Right ventricle myocardium inferior (tissue), 1 donor: Measurements from ENCODE around the gene SINHCAF. TPM values are rescaled to one million over a fixed set of nuclear protein-coding genes. Genes with fewer than 3 reads are reported as not detected.
"Not testable (repeated sequence)": the region's sequence is repeated elsewhere in the genome, so short reads cannot be mapped to it uniquely, and the experiment has no call there.

Source experiments
- ATAC-seq: fragments of 200-7000 bp; cut with Tn5 transposase; one replicate; pipeline ENCODE4 v1.9.1; 2020; ENCODE audit warnings: mild to moderate bottlenecking, moderate library complexity
- DNase-seq: peaks from one replicate; pipeline ENCODE4 v3.0.0; 2021; ENCODE audit errors: missing footprints
- intact Hi-C: fragments of 100-400 bp; cut with DNase I; formaldehyde crosslinking; loops from one replicate; pipeline ENCODE4 v1.11.0; 2022
- long read RNA-seq: library from polyadenylated mRNA; unstranded; transcript quantifications from one replicate; pipeline ENCODE4 v2.0.0, GENCODE V29; 2021
- total RNA-seq: library from RNA; stranded (reverse); fragmentation: NEBNext Ultra II Directional; extraction: Animal tissue kit (Norgen Biotek cat#: 25700); gene quantifications from one replicate; pipeline ENCODE4 v1.2.1, GENCODE V29; 2021
- donor health status: DM: no; HTN: yes; CAD: no; lungs with severe emphysema.

The SINHCAF gene, protein sequence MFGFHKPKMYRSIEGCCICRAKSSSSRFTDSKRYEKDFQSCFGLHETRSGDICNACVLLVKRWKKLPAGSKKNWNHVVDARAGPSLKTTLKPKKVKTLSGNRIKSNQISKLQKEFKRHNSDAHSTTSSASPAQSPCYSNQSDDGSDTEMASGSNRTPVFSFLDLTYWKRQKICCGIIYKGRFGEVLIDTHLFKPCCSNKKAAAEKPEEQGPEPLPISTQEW
- total RNA-seq, result 9.1 TPM
- long read RNA-seq, partial matches to known transcripts, result 0 of 6 reads
- long read RNA-seq, other reads (novel, unspliced or antisense), result 0 of 6 reads

DNA sequence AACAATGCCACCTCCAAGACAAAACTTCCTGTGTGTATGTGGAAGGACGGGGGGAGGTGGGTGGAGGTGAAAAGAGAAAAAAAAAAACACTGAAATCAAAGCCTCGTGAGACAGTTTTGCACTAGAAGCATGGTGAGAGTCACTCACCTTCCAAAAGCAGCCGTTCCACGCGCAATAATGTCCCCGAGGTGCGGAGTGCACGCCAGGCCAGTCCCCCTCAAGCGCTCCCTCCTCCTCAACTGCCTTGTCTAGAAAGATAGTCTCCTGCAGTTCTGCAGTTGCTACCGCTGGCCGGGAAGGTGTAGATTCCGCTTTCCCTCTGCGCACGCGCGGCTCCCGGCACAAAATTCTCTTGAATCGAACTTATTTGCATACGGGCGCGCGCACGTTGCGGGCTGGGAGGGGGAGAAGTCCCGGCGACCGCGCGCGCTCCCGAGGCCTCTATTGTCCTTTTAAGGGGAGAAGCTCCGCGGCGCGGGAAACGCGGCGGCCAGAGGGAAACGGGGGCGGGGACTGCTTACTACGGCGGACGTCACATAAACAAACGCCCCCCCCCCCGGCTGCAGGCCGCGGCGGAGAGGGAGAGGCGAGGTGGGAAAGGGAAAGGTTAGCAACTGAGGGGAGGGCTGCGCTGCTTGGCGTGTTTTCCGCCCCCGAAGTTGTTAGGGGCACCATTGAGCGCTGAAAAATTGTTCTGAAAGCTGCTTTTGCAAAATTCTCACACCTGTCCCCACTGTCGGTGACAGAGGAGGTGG lies at the start of gene SINHCAF:
Gene SINHCAF, minus strand, starts transcription at position 274 of the 755 bp plus-strand sequence. CDS start 27,946 bp downstream, outside the sequence.
- ATAC-seq (peak; percentile 95), DNase-seq (peak; percentile 100)
- intact Hi-C loops, result no loop called here

DNA sequence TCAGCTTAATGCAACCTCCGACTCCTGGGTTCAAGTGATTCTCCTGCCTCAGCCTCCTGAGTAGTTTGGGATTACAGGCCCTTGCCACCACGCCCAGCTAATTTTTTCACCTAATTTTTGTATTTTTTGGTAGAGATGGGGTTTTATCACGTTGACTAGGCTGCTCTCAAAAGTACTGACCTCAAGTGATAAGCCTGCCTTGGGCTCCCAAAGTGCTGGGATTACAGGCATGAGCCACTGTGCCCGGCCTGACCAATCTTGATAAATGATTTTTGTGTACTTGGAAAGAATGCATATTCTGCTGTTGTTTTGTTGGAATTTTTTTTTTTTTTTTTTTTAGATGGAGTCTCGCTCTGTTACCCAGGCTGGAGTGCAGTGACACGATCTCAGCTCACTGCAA lies 49.5 kb upstream of the SINHCAF start:
- ATAC-seq, DNase-seq, intact Hi-C loops: not testable (repeated sequence)

DNA sequence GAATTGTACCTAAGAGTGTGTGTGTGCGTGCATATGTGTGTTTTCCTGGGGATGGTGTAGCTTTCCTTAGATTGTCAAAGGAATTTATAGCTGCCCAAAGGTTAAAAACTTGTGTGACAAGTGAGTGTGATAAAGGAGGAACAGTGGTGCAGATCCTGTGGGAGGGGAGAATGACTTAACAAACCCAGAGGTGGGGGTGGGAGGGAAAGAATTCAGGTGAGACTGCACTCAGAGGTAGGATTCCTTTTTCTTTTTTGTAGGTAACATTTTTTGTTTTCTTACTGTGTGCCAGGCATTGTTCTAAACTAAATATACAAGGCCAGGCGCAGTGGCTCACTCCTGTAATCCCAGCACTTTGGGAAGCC lies 45.3 kb upstream of the SINHCAF start:
- intact Hi-C loops, result no loop called here
- DNase-seq (no peak), ATAC-seq (no peak)

DNA sequence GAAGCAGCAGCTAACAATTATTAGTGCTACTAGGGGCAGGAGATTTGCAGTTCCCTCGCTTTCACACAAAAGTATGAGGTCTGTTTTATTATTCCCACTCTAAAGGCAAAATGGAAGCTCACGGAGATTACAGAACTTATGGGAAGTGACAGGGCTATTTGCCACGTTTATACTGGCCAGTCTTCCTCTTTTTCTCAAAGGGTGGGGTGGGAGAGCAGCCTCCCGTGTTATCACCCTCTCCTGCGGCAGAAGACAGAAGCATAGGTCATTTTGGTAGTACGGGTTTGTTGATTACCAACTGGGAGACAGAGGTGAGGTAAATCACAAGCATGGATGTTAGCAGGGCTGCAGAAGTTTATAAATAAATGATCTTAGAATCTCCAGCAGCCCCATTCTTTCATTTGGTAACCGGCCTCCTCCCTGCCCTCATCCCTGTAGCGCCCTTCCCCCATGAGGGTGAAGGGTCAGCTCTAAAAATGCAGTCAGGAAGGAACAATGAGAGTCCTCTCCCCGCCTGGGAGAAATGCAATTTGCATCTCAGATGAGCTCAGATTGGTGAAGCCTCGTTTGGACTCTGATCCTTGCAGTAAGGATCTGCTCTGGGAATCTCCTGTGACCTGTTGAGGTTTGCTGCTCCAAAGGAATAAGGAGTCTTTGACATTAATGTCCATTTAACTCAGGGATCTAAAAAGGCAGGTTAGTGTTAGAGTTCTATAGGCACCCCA lies 44.7 kb upstream of the SINHCAF start:
- ATAC-seq (peak; percentile 10), DNase-seq (no peak)
- intact Hi-C loops, result no loop called here

DNA sequence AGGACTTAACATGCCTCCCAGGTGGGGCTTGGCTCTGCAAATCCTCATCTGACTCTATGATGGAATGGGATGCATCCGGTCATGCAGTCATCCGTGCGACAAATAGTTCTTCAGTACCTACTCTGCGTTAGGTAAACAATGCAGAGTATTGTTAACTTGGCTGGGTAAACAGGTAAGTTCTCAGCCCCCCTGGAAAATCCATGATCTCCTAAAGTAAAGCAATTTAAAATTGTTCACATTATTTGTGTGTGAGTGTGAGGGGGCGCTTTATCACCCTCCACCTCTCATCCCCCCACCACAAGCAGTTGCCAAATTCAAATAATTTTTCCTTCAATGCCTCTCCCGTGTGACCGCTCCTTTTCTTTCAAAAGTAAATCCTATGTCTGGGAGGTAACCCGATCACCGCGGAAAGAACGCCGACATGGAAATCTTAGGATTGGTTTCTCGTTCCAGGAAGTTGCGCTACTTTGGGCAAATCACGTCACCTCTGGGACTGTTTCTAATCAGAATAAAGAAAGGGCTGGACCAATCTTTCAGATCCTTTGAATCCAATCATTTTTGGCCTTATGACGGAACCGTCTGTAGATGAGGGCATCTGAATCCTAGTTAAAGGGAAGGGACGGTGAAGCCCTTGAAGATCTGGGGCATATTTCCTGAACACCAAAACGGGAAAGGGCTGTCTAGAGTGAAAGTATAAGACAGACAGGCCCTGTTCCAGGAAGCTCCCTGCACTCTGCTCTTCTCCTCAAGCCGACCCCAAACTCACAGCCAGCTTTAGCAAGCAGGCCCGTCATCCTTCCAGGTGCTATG lies 44.0 kb upstream of the SINHCAF start:
- peak; percentile 67 for ATAC-seq
- no peak for DNase-seq
- intact Hi-C loops, result no loop called here

DNA sequence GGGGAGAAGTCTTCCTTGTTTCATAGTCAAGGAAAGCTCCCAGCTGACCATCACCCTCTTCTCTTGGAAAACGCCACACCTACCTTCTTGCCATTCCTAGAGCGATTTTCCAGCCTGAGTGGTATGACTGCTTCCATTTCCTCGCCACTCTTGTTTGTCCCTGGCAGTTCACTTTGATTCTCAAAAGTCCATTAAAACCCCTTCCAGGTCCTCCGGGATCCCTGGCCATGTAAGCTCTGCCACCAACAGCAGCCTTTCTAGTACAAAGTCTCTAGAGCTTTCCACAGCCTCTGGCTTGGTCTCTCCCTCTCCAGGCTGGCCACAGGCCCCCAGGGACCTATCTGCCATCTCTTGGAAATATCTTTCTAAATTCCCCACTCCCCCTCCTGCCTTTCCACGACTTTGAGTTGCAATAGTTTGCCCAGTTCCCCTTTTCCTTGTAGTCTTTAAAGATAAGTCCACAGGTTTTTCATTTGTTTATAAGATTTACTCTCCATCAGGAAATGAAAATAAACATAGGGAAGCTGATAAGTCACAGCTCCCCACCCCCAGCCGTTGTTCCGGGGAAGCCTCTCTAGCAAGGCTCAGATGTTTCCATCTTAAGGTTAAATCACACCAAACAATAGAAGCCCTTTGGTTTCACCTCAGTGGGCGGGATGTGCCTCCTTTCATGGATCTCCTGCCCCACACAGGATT lies 42.9 kb upstream of the SINHCAF start:
- DNase-seq (no peak), ATAC-seq (no peak)
- intact Hi-C loops, result no loop called here

DNA sequence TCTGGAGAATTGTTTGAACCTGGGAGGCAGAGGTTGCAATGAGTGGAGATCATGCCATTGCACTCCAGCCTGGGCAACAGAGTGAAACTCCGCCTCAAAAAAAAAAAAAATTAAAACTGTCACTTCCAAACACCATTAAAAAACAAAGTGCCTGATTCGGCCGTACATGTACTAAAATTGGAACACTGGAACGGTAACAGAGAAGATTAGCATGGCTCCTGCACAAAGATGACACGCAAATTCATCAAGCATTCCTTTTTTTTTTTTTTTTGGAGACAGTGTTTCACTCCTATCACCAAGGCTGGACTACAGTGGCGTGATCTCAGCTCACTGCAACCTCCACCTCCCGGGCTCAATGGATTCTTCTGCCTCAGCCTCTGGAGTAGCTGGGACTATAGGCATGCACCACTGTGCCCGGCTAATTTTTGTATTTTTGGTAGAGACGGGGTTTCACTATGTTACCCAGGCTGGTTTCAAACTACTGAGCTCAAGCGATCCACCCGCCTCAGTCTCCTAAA lies 40.2 kb upstream of the SINHCAF start:
- DNase-seq, result no peak
- intact Hi-C loops, result no loop called here

DNA sequence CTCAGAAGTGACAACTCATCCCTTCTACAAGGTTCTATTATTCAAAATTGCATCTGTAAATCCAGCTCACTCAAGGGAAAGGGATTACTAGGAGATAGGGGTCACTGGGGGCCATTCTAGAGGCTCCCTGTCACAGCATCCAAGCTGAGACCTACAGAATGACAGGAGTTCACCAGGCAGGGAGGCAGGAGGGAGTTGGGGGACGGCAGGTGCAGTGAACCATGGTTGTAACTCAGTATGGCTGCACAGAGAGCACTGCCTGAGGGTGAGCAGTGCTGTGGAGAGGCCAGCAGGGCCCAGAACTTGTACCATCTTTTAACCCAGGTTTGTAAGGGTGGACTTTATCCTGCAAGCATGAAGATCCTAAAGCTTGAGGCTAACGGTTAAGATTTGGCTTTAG lies 37.9 kb upstream of the SINHCAF start:
- intact Hi-C loops, result no loop called here
- no peak for ATAC-seq
- no peak for DNase-seq

More for the DNA sequence above, 40.2 kb upstream of the SINHCAF start:
- no peak for ATAC-seq

DNA sequence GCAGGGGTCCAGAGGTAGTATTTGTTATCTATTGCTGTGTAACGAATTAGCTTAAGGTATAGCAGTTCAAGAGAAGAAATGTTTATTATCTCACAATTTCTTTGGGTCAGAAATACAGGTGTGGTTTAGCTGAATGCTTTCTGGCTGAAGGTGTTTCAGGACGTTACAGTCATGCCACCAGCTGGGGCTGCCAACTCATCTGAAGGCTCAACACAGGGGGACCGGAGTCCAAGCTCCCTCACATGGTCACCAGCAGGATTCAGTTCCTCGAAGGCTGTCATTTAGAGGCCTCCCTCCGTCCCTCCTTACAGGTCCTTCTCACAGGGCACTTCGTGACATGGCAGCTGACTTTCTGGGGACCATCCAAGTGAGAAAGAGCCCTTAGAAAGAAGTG lies 37.5 kb upstream of the SINHCAF start:
- intact Hi-C loops, result no loop called here
- no peak for DNase-seq
- no peak for ATAC-seq

DNA sequence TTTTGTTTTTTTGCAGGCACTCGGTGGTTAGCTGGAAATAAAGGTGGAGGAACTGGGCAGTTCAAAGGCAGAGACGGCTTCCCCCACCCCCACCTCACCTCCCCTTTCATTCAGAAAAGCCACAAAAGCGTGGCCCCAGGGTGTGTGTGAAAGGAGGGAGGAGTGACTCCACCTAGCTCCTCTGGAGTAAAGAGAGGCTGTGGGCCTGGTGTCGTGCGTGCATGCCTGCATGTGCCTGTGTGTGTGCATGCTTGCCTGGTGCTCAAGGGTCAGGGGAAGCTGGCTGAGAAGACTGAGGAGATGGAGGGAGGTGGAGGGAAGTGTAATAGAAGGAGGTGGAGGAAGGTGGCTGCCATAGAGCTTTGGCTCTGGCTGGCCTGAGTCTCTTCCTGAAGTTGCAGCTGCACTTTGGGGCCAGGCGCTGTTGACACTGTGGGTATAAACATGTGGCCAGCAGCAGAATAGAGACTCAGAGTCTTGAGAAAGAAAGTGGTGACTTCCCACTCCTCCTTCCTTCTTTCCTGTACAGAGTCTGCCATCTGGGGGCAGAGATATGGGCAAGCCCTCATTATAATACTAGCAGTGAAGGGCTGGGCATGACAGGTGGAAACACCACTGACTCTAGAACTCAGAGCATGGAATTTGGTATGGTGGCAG lies 36.9 kb upstream of the SINHCAF start:
- DNase-seq (no peak), ATAC-seq (peak; percentile 48)
- intact Hi-C loops, result no loop called here

DNA sequence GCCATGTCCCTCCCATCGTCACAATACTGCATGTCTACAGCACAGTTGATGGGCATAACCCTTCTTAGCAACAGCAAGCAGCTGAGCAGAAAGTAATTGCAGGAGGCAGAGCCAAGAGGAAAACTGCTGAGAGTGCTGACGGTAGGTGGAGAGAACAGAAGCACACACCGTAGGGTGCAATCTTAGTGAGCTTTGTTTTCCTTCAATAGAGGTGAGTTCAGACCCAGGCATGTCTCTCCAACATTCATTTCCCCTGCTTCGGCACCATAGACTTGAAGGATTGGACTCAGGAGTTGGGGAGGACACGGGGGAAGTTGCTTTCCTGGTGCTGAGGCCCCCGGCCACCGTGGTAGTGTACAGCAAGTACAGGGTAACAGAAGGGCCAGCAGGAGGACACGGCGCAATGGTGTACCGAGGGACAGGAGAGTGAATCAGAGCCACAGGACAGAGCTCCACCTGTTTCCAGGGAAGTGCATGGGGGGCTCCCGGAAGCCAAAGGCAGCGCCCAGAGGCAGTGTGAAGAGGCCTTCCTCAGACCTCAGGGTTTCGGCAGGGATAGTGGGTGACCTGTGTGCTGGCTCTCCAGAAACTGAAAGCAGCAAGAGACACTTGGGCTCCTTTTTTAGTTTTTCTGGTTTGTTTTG lies 36.3 kb upstream of the SINHCAF start:
- intact Hi-C loops, result no loop called here
- DNase-seq, result no peak
- no peak for ATAC-seq

DNA sequence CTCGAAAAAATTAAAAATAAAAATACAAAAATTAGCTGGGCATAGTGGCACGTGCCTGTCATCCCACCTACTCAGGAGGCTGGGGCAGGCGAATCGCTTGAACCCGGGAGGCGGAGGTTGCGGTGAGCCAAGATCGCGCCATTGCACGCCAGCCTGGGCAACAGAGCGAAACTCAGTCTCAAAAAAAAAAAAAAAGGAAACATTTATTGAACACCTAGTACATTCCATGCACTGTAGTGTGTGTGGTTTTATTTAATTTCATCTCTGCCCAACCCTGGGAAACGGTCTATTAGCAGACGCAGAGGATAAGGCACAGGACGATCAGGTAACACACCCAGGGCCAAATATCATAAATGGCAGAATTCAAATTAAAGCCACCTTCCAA lies 35.8 kb upstream of the SINHCAF start:
- no peak for DNase-seq
- intact Hi-C loops, result no loop called here
- ATAC-seq, result no peak

DNA sequence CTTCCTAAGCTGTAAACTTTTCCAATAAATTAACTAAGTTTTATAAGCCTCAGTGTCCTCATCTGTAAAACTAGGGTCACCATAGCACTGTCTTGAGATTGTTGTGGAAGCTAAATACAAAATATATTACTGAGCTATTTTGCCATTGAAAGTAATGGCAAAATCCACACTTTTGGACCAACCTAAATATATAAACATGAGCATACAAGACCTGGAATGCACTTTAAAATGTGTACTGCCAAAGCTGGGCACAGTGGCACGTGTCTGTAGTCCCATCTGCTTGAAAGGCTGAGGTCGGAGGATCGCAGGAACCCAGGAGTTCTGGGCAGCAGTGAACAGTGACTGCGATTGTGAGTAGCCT lies 29.8 kb upstream of the SINHCAF start:
- DNase-seq (no peak), ATAC-seq (no peak)
- intact Hi-C loops, result no loop called here

DNA sequence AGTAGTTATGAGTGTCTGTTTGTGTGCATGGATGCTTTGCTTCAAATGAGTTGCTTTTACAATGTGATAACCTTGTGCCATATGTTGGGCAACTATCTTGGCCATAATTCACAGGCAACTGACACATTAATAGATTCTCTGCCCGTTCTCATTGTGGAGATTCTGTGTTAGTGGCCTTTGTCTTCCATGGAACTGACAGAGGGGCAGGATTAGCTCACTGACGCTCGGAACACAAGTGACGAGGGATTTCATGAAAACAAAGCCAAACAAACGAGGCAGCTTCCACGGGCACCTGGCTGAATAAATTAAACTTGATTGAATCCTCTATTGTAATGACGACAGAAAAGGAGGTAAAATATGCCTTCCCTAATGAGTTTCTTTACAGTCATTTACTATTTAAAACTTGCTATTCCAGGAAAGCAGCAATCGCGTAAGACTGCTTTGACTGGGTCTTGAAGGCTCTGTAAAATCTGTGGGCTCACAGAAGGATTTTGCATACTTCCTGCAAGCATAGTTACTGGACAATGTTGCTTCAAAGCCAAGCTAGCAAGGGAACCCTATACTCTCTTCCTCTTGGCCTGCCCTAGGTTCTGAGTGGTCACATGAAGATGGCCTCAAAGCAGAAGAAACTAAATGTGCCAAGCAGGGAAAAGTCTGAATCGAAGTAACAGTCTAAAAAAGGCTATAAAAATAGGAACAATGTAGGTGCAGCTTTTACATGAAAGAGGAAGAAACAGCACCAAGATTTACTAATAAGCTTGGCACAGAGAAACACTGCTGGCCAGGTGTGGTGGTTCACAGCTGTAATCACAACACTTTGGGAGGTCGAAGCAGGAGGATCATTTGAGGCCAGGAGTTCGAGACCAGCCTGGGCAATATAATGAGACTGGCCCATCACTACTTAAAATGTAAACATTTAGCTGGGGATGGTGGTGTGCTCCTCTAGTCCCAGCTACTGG lies 28.1 kb upstream of the SINHCAF start:
- intact Hi-C loops, result no loop called here
- peak; percentile 44 for ATAC-seq

DNA sequence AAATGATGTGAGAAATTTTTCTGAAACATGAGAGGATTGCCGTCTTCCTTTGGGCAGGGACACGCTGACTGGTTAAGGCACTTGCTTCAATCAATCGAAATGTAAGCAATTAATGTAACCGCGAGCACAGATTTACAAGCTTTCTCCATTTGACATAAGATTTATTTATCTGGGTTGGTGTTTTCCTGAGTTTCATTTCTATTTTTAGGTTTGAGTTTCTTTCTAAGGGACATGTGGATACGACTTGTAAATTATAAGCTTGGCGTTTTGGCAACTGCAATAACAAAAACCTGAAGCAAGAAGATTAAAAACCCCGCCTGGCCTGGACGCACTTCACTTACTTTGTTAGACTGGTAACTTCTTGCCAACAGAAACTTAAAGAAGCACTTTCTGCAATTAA lies 20.3 kb upstream of the SINHCAF start:
- no peak for DNase-seq
- intact Hi-C loops, result no loop called here

More for the DNA sequence above, 28.1 kb upstream of the SINHCAF start:
- no peak for DNase-seq

DNA sequence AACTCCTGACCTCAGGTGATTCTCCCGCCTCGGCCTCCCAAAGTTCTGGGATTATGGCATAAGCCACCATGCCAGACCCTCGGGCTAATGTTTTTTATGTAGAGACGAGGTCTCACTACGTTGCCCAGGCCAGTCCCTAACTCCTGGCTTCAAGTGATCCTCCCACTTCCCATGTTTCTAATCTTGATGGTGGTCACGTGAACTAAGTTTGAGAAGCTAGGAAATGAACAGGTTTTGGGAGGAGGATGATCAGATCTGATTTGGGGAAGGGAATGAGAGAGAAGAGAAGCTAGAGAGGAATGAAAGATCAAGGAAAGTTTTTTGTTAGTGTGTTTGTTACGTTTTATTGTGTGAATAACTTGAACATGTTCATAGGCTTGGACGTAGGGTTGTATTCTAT lies 17.2 kb upstream of the SINHCAF start:
- intact Hi-C loops, result no loop called here
- DNase-seq, result no peak
- no peak for ATAC-seq

More for the DNA sequence above, 20.3 kb upstream of the SINHCAF start:
- no peak for ATAC-seq
